ENCODE data around the gene SELENOS.

SELENOS gene

DNA sequence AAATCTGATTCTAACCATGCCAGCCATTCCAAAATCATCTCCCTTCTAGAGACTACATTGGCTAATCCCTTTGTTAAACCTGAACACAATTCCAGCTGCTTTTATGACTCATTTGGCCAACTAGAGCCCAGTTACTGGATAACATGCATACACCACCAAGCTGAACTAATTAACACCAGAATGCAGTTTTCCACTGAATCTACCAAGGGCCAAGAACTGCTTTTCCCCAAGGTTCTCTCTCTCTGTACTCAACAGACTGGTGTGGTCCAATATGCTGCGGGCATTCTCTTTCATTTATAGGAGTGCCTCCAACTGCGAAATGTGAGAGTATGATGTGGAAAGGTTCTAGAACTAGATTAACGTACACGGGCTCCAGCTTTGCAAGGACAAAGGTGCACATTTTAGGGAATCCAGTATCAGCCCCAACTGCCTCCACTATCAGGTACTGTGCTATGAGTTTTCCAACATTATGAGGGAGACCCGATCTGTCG is 26.9 kb downstream of the SELENOS start:
- DNase-seq: peak; percentile 42

DNA sequence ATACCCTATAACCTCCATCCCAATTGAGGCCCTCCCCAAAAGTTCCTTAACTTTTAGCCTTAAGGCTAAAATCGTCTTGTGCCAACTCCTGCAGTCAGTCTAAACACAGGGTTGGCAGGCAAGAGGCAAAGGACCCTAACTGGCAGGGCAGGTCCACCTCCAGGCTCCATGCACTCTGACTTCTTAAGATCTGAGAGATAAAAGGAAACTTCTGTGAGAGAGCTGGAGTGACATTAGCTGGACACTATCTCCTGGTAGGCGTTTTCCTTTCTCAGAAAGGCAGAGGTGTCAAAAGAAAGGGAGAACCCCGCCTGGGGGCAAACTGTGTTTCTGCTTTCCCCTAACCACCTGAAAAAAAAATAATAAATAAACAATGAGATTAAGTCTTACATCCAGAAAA is 29.0 kb downstream of the SELENOS start:
- DNase-seq: no peak

DNA sequence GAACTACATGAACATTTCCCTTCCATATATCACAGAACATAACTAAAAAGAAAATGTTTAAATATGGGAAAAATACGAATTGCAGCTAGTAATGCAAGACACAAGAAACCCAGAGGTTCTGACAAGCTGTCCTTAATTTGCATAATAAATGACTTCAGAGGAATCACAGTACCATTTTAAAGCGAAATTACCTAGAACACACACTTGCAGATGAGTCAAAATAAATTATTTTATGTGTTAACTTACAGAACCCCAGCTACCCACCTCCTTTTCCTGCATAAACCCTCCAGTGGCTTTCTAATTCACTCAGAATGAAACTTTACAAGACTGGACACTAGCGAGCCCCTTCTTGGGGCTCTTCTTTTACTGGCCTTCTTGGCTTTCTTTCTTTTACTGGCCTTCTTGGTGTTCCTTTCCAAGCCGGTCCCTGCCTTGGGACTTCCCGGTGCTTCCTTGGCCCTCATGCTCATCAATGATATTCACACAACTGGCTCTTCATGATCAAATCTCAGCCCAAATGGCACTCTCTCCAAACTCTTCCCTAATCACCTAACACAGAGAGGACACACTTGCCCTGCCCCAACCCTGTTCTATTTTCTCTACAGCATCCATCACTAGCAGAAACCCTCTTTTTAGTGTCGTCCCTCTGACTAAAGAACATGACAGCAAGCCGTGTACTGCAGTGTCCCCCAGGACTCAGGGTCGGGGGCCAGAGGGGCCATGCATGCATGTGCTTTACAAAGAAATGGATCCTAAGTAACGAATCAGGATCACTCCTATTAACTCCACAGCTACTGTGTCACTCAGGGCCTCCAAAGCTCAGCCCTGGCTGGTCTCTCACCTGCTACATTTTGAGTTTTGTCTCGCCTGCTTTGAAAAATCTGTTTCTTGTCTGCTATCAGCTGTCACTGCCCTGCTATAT is 30.2 kb downstream of the SELENOS start:
- DNase-seq: no peak

DNA sequence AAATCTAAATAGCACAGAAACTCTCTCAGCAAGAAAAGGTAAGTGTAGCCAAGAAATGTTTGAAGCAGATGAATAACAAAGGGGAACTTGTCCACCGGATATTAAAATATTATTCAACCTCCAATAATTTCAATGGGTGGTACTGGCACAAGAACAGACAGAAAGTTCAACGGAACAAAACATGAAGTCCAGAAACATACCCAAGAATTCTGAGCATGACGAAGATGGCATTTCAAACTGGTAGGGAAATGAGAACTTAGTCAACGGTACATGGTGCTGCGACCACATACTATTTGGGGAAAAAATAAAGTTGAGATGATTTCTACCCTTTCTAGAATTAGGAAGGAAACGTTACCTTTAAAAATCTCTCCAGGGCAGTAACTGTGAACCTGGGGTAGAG is 30.9 kb downstream of the SELENOS start:
- no peak for DNase-seq

DNA sequence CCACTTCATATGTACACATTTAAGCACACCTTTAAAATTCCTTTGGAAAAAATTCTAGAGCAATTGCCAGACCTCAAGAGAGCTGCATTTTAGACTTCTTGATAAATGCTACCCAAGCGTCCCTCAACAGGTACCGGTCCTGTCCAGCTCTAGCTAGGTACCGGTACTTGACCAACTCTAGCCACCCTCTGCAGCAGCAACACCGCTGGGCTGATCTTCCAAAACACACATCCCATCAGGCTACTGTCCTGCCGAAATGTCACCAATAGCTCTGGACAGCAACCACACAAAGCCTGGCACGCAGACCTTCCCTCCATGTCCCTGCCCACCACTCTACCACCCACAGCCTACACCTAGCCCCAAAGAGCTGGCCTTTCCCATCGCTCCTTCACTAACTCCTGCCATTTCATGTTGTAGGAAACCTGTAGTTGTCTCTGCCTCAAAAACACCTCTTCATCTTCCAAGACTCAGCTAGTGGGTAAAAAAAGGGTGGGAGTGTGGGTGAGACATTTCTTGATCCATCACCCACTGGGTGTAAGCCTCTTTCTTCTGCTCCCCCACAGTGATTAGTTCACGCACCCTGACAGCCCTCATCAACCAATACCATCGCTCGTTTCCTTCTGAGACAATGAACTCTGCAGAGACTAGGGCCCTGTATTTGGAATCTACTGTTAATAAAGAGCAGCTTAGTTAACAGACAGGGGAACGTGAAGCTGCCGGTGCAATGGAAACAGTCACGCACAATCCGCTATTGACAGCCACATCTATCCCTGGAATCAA is 32.2 kb downstream of the SELENOS start:
- DNase-seq: no peak

DNA sequence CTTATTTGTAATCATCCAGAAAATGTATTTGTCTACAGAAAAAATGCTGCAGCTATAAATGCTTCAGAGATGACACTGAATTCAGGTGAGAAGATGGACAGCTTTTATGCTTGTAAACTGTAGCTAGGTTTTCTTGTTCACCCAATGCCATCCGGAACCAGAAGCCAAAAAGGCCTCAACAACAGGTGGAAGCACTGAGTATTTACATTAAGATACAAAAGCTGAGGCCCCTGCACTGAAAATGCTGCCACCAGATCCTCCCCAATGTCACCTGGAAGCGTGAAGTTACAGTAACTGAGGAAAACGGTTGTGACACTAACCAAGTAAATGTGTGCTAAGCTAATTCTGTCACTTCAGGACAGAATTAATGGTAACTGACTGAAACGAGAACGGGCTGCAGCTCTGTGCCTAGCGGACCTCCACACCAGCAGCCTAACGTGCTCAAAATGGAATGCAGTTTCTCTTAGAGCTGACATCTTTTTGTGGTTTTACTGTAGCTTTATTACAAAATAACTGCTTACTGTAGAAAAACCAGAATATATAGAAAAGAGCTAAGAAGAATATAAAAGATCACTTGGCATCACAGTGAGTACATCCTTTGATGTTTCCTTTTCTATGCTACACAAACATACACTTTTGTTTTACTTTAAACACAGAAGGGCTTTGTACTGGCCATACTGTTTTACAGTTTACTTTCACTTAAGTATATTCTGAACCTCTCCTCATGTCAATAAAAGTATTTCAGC is 33.1 kb downstream of the SELENOS start:
- DNase-seq: no peak

DNA sequence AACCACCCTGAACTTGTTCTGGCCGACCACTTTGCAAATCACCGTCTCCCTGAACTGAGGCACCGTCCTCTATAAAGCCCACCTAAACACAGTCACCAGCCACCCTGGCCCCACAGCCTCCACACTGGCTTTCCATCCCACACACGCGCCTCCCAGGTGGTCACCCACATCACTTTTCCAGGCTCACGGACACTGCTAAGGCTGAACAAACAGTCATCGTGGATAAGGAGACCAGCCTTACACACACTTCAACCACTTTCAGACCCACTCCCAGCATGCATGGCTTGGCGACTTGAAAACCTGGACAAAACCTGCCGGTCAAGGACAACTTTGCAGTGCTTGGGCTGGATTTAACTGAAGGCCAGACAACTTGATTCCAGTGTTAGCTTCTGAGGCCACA is 33.9 kb downstream of the SELENOS start:
- no peak for DNase-seq

DNA sequence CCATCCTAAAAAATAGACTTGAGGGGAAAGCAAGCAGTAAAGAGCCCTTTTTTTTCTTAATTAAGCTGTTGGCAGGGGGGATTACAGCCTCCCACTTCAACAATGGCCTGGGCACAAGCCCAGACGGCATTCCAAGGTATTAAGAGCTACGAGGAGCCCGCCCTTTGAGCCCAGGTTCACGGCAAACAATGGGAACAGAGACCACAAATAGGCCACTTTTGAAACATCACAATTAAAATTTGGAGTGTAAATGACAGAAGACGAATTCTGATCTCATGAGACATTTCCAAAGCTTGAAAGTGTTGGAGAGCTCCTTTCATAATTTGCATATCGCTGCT is 34.3 kb downstream of the SELENOS start:
- DNase-seq: no peak

DNA sequence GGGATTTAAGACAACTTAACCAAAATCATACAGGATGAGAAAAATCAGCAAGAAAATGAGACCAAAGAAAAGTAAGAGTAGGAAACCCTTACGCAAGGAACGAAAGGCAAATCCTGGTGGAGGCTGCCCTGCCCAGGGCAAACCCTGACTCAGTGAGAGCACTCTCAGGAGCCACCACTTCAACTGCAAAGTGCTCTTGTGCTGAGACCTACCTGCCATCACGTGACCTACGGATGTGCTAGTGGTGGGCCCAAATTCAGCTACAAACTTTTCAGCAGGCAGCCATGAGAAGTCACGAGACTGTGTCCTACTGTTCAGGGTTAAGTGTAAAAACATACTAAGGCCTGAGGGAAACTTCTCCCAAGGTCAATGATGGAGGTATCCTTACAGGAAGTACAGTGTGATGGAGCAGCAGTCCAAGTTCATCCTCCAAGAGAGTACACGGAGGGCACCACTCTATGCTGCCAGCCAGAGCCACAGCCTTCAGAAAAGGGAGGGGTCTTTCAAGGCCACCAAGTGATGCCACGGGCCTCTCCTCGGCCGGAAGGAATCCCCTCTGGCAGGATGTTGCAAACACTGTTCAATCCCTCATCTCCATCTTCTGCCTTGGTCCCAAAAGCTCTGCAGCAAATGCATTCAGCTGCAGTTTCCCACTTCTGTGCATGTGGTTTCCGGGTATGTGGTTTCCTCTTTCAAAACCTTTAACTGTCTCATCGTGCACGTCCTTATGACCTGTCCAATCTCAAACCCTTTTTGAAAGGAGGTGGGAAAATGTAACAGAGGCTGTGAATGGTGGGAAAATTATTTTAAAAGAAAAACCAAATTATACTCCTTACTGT is 34.9 kb downstream of the SELENOS start:
- DNase-seq: peak; percentile 4

DNA sequence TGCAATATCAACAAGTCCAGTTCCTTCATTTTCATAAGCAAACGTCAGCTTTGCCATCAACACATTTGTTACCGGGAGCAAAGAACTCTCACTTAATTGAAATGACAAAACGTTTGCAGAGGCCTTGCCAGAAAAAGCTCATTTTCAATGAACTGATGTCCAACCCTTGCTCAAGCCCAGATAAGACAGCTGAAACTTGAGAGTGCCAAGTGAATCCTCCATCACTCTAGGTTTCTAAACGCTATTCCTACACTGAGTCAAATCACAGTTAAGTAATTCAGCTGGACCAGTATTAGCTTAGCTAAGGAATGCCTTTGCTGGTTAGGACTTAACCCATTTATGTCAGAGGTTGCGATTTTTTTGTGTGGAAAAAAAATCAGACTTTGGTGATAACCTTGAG is 36.9 kb downstream of the SELENOS start:
- no peak for DNase-seq

DNA sequence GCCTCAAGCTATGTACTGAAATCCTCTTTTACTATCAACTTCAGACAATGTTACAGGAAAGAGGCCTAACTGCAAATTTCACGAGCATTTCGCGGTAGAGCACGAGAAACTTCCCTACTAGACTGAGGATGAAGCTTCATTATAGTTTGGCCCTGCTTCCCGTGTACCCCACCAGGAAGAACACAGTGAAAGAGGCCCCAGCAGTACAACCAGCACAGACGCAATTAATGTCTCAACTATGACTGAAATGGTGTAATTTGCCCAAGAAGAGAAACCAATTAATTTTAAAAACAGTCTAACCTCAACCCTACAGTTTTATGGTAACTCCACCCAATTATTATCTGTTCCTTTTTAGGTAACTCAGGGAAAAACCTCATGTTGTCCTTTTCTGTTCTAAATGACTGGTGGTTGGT is 37.6 kb downstream of the SELENOS start:
- DNase-seq: no peak

DNA sequence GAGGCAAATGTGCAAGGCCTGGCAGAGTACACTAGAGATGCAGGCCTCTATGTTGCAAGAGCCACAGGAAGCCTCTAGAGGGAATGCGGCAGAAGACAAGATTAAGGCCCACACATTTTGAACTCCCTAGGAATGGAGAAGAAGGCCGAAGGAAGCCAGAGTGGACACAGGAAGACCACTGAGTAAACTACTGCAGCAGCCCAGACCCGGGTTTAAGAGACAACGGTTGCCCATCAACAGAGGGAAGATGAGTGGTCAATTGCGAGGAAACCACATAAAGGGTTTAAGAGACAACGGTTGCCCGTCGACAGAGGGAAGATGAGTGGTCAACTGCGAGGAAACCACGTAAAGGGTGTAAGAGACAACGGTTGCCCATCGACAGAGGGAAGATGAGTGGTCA is 40.0 kb downstream of the SELENOS start:
- no peak for DNase-seq

DNA sequence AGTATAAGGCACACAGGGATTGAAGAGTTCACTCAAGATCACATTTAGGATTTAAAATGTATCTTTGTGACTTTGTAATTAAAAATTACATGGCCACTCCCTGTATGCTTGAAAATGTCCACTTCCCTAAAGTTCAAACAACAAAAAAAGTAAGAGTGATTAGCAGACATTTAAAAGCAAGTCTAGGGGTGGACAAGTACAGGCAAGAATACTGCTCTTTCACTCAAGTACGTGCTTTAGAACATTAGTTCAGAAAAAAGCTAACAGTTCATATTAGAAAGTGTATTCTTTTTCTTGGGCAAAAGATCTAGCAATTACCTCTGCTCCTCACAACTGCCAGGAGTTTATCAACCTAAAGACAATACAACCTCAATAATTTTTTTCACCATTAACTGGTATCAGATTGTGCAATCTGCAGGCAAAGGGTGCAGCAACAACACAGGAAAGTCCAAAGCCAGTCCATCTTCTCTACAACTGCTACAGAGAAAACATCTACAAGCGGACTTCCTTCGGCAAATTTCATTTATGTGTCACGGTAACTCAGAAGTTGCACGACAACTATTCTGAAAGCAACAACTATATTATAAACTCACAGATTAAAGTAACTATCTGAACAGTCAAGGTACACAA is 43.5 kb downstream of the SELENOS start:
- no peak for DNase-seq

DNA sequence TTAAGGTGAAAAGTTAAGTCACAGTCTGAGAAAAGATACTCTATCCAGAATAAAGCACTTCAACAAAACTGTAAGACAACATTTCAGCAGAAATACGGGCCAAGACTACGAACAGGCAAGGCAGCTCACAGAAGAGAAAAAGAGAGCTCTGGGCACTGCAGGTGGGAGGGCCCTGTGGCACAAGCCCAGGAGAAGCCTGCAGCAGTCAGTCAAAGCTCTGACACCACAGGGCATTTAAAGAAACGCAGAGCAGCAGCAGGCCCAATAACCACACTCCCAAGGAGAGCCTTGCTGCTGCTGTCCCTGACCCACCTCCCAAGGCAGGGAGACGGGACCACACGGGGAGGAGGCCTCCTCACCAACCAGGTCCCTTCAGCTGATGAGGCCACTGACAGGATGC is 44.6 kb downstream of the SELENOS start:
- no peak for DNase-seq

DNA sequence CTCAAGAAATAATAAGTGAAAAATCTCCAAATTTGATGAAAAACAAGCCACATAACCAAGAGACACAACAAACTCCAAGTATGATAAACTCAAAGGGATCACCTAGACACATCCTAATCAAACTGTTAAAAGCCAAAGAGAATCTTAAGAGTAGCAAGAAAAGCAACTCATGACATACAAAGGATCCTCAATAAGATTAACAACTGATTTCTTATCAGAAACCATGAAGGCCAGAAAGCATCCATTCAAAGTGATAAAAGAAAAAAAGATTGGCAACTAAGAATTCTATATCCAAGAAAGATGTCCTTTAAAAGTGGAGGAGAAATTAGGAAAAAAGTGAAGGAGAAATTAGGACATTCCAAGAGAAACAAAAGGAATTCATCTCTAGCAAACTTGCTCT is 49.0 kb downstream of the SELENOS start:
- DNase-seq: no peak

DNA sequence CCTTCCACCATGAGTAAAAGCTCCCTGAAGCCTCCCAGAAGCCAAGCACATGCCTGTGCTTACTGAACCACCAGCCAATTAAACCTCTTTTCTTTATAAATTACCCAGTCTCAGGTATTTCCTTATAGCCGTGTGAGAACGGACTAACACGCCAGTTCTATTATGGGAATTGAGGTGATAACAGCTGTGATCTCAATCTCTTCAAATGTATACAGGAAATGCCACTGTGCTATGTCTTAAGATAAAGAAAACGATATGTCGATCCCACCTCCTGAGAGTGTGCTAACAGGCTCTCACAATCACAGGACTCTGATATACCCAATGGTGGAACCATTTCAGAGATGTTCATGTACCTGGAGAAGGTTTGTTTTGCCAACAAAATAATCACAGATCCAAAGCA is 51.6 kb downstream of the SELENOS start:
- DNase-seq: no peak
